GM23248 (cell line): ENCODE results near the gene DLGAP3. TPM values are rescaled to one million over a fixed set of nuclear protein-coding genes. Genes with fewer than 3 reads are reported as not detected.
A peak's percentile ranks its signal among the peaks of the same experiment; 100 is the strongest.

Source experiments
- DNase-seq: peaks from one replicate; pipeline ENCODE4 v3.0.0-alpha.2; 2015
- H2AFZ ChIP-seq: fragments of 200-600 bp; sonication (generic); 2 replicates; pipeline ENCODE4 v1.6.1; 2016; ENCODE audit warnings: antibody characterized with exemption
- H3F3A ChIP-seq: fragments of 200-600 bp; sonication (generic); 2 replicates; pipeline ENCODE4 v1.6.1; 2016; ENCODE audit warnings: mild to moderate bottlenecking, antibody characterized with exemption, mixed run types; ENCODE audit not compliant: insufficient read depth
- H3K27ac ChIP-seq: fragments of 200-600 bp; sonication (generic); 2 replicates; pipeline ENCODE4 v1.5.1; 2016; ENCODE audit warnings: mild to moderate bottlenecking
- H3K27me3 ChIP-seq: fragments of 200-600 bp; sonication (generic); replicated peaks from 2 replicates; pipeline ENCODE4 v1.6.1; 2016; ENCODE audit warnings: mild to moderate bottlenecking; ENCODE audit not compliant: insufficient read depth
- H3K36me3 ChIP-seq: fragments of 200-600 bp; sonication (generic); 2 replicates; pipeline ENCODE4 v1.6.1; 2016; ENCODE audit warnings: low read depth, mild to moderate bottlenecking
- H3K4me1 ChIP-seq: fragments of 200-600 bp; sonication (generic); 2 replicates; pipeline ENCODE4 v1.6.1; 2016; ENCODE audit warnings: mild to moderate bottlenecking; ENCODE audit not compliant: insufficient read depth
- H3K4me2 ChIP-seq: fragments of 200-600 bp; sonication (generic); one replicate; pipeline ENCODE4 v1.6.1; 2016; ENCODE audit warnings: mild to moderate bottlenecking; ENCODE audit not compliant: unreplicated experiment
- H3K4me3 ChIP-seq: fragments of 200-600 bp; sonication (generic); 2 replicates; pipeline ENCODE4 v1.5.1; 2016; ENCODE audit warnings: mild to moderate bottlenecking
- H3K79me2 ChIP-seq: fragments of 200-600 bp; sonication (generic); 2 replicates; pipeline ENCODE4 v1.6.1; 2016; ENCODE audit warnings: mild to moderate bottlenecking; ENCODE audit not compliant: insufficient read depth
- H3K9ac ChIP-seq: fragments of 200-600 bp; sonication (generic); 2 replicates; pipeline ENCODE4 v1.6.1; 2016; ENCODE audit warnings: mild to moderate bottlenecking
- H3K9me2 ChIP-seq: fragments of 200-600 bp; sonication (generic); 2 replicates; pipeline ENCODE4 v1.6.1; 2016; ENCODE audit warnings: mixed run types, mild to moderate bottlenecking, moderate library complexity; ENCODE audit not compliant: insufficient read depth
- H3K9me3 ChIP-seq: fragments of 200-600 bp; sonication (generic); one replicate; pipeline ENCODE4 v1.6.1; 2017; ENCODE audit warnings: low read depth
- H4K20me1 ChIP-seq: fragments of 200-600 bp; sonication (generic); 2 replicates; pipeline ENCODE4 v1.6.0; 2016; ENCODE audit not compliant: insufficient read depth
- EZH2 ChIP-seq: fragments of 200-600 bp; sonication (generic); IDR thresholded peaks from 2 replicates; pipeline ENCODE4 v1.6.1; 2018; ENCODE audit warnings: antibody characterized with exemption, mild to moderate bottlenecking; ENCODE audit not compliant: insufficient read depth, poor library complexity, severe bottlenecking
- EZH2phosphoT487 ChIP-seq: fragments of 200-600 bp; sonication (generic); IDR thresholded peaks from 2 replicates; pipeline ENCODE4 v1.6.1; 2018; ENCODE audit warnings: antibody characterized with exemption, moderate library complexity, mild to moderate bottlenecking, low read depth; ENCODE audit not compliant: insufficient read depth
- WGBS, 2 experiments: methylation state at CpG; one replicate each; pipeline ENCODE4 v1.1.6; 2015 to 2017; ENCODE audit warnings: low lambda C conversion rate in 2 of 2, low coverage in 1 of 2; ENCODE audit errors: missing lambda C conversion rate in 2 of 2; 5-methylcytosine and 5-hydroxymethylcytosine counted together
- in situ Hi-C: fragments of 300-500 bp; cut with MboI; formaldehyde crosslinking; loops from 2 replicates; pipeline ENCODE4 v1.15.0; 2020
- polyA plus RNA-seq: library from polyadenylated mRNA; unstranded; fragments of >200 nt; fragmentation: Nextera tagmentation; extraction: Ambion mirVana; gene quantifications from 2 replicates; pipeline ENCODE4 v1.2.1, GENCODE V29; 2016
- total RNA-seq: library from RNA; depleted of rRNA; stranded (reverse); fragments of >200 nt; shearing (Covaris generic); gene quantifications from 2 replicates; pipeline ENCODE4 v1.2.3, GENCODE V29; 2014

DLGAP3 gene
- total and polyA plus RNA-seq, 2 experiments from 2014 or later = 0.11 TPM; not detected in 1

GRCh38 chr1:34864759-34865158 lies 64.7 kb downstream of the DLGAP3 start:
- WGBS, 2 experiments = 84 to 89% methylated on average over 8 of the region's 8 CpGs
- Histone ChIP-seq H3F3A (no peaks in the 10 kb centered on the region), H3K27ac (no peak overlapping the region), H3K4me3 (no peak overlapping the region), H4K20me1 (no peaks in the 10 kb centered on the region), H3K27me3 (no peaks in the 10 kb centered on the region; the same call in 1 of the 2 replicates), H3K9ac (no peak overlapping the region), H3K4me2 (no peak overlapping the region), H3K4me1 (no peaks in the 10 kb centered on the region), H3K36me3 (no peaks in the 10 kb centered on the region), H2AFZ (no peak overlapping the region), H3K79me2 (peaks cover 4% of the 10 kb centered on the region; the same call in 1 of the 2 replicates), H3K9me2 (no peaks in the 10 kb centered on the region), H3K9me3 (no peaks in the 10 kb centered on the region)
- no peak for DNase-seq
- TF ChIP-seq EZH2phosphoT487 (no peak), EZH2 (no peak)
- in situ Hi-C loops = no loop called here

GRCh38 chr1:34863501-34863900 lies 65.9 kb downstream of the DLGAP3 start:
- Histone ChIP-seq H3K4me3 (no peak overlapping the region), H3K9ac (no peak overlapping the region), H3K9me2 (no peaks in the 10 kb centered on the region), H2AFZ (no peak overlapping the region), H4K20me1 (no peaks in the 10 kb centered on the region), H3K27me3 (no peaks in the 10 kb centered on the region; the same call in 1 of the 2 replicates), H3F3A (no peaks in the 10 kb centered on the region), H3K4me1 (peaks cover 3% of the 10 kb centered on the region), H3K27ac (no peak overlapping the region), H3K79me2 (peaks cover 15% of the 10 kb centered on the region), H3K36me3 (no peaks in the 10 kb centered on the region), H3K4me2 (no peak overlapping the region), H3K9me3 (no peaks in the 10 kb centered on the region)
- no peak for TF ChIP-seq EZH2
- TF ChIP-seq EZH2phosphoT487 = no peak
- in situ Hi-C loops = no loop called here
- no peak for DNase-seq

GRCh38 chr1:34859446-34860200 lies 69.8 kb downstream of the DLGAP3 start, which contains the start of gene SMIM12:
Gene SMIM12, minus strand, starts transcription at chr1:34859749. Its CDS starts 3,772 bp downstream, at chr1:34855977.
- Histone ChIP-seq H3K4me2 (peak within 1 kb of the TSS; percentile 96), H3K9me3 (no peaks in the 10 kb centered on the region), H2AFZ (peak within 1 kb of the TSS; percentile 99), H3K27ac (peak within 1 kb of the TSS; percentile 69), H3K9me2 (no peaks in the 10 kb centered on the region), H3F3A (peaks cover 4% of the 10 kb centered on the region; the same call in 1 of the 2 replicates), H4K20me1 (0 out of 2 replicates have a peak, but pooled peaks cover 6% of the 10 kb centered on the region), H3K27me3 (no peaks in the 10 kb centered on the region; the same call in 1 of the 2 replicates), H3K36me3 (no peaks in the 10 kb centered on the region), H3K79me2 (peaks cover 49% of the 10 kb centered on the region), H3K4me1 (peaks cover 13% of the 10 kb centered on the region), H3K4me3 (peak within 1 kb of the TSS; percentile 88), H3K9ac (peak within 1 kb of the TSS; percentile 93)
- TF ChIP-seq EZH2phosphoT487 (no peak), EZH2 (no peak)
- peak; percentile 98 for DNase-seq
- 3% methylated on average over 33 to 47 of the region's 47 CpGs for WGBS, 2 experiments
- in situ Hi-C loops = no loop called here

- H3K9me2 ChIP-seq = no peaks in the 10 kb centered on the region
- peaks cover 9% of the 10 kb centered on the region for H3F3A ChIP-seq
- in situ Hi-C loops = no loop called here
- 0 out of 2 replicates have a peak, but pooled peaks cover 6% of the 10 kb centered on the region for H4K20me1 ChIP-seq
- peak overlapping the region; percentile 88 for H3K4me3 ChIP-seq
- H3K36me3 ChIP-seq = no peaks in the 10 kb centered on the region
- H3K4me1 ChIP-seq = peaks cover 13% of the 10 kb centered on the region
- TF ChIP-seq EZH2 (no peak), EZH2phosphoT487 (no peak)
- H3K27ac ChIP-seq = peak overlapping the region; percentile 69
- H2AFZ ChIP-seq = peak overlapping the region; percentile 99
- no peaks in the 10 kb centered on the region for H3K27me3 ChIP-seq
- no peaks in the 10 kb centered on the region for H3K9me3 ChIP-seq
- peak overlapping the region; percentile 96 for H3K4me2 ChIP-seq
- DNase-seq = peak; percentile 74
- H3K79me2 ChIP-seq = peaks cover 55% of the 10 kb centered on the region
- 0 to 1% methylated on average over 15 of the region's 15 CpGs for WGBS, 2 experiments
- peak overlapping the region; percentile 93 for H3K9ac ChIP-seq
Observed at GRCh38 chr1:34858901-34859445, 70.5 kb downstream of the DLGAP3 start.
